ENCODE measurements around the gene DPH5.

DNA sequence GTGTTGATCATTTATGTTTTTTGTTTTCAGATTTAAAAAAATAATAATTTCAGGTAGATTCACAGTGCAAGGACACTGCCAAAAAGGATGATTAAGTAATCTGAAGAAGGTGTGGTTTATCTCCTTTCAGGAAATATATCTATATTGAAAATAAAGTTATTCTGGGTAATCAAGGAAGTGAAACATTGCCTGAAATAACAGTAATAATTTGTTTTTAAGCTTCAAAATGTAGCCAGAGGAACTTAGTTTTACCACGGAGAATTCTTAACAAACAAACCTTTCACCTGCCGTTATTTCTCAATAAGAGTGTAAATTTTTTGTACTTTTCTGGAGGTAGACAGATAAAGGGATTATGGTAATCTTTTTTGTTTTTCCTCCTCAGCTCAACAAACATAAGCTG, 2.9 kb upstream of the DPH5 start:
- TF ChIP-seq, protein P1, sequence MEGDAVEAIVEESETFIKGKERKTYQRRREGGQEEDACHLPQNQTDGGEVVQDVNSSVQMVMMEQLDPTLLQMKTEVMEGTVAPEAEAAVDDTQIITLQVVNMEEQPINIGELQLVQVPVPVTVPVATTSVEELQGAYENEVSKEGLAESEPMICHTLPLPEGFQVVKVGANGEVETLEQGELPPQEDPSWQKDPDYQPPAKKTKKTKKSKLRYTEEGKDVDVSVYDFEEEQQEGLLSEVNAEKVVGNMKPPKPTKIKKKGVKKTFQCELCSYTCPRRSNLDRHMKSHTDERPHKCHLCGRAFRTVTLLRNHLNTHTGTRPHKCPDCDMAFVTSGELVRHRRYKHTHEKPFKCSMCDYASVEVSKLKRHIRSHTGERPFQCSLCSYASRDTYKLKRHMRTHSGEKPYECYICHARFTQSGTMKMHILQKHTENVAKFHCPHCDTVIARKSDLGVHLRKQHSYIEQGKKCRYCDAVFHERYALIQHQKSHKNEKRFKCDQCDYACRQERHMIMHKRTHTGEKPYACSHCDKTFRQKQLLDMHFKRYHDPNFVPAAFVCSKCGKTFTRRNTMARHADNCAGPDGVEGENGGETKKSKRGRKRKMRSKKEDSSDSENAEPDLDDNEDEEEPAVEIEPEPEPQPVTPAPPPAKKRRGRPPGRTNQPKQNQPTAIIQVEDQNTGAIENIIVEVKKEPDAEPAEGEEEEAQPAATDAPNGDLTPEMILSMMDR (IDR thresholded peaks at IDR 0.05 in 2 of 3, conservative IDR thresholded peaks at IDR 0.05 in 1 of 3; ENCODE audit: control insufficient read depth in 2 of 3, extremely low read depth in 1 of 3, insufficient read depth in 1 of 3, low read depth in 3 of 3, low read length in 3 of 3): no peak
- TF ChIP-seq RAD21 (IDR thresholded peaks at IDR 0.05; ENCODE audit: insufficient read depth, low read depth, low read length) (no peak), SP1 (IDR thresholded peaks at IDR 0.05; ENCODE audit: low read depth, low read length) (no peak), POLR2A (IDR thresholded peaks at IDR 0.05; ENCODE audit: low read depth, low read length) (no peak), ZNF622 (IDR thresholded peaks at IDR 0.05) (no peak), GABPA (IDR thresholded peaks at IDR 0.05; ENCODE audit: low read depth) (no peak), RFX5 (IDR thresholded peaks at IDR 0.05; ENCODE audit: low read depth, low read length) (no peak)
- TF ChIP-seq, protein P2, sequence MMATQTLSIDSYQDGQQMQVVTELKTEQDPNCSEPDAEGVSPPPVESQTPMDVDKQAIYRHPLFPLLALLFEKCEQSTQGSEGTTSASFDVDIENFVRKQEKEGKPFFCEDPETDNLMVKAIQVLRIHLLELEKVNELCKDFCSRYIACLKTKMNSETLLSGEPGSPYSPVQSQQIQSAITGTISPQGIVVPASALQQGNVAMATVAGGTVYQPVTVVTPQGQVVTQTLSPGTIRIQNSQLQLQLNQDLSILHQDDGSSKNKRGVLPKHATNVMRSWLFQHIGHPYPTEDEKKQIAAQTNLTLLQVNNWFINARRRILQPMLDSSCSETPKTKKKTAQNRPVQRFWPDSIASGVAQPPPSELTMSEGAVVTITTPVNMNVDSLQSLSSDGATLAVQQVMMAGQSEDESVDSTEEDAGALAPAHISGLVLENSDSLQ (IDR thresholded peaks at IDR 0.05): no peak

All from GM12878 (cell line).